BJ (cell line): ENCODE data around the gene GPR75. TPM values are rescaled to one million over a fixed set of nuclear protein-coding genes. Genes with fewer than 3 reads are reported as not detected.
"Not testable (repeated sequence)": the region's sequence is repeated elsewhere in the genome, so short reads cannot be mapped to it uniquely, and the experiment has no call there.

Experiments
- CTCF ChIA-PET: fragments of 350-600 bp; formaldehyde crosslinking; extraction: SDS; loops from one replicate; lab custom pipeline; 2021; ENCODE audit warnings: antibody characterized with exemption, inconsistent platforms; lab: Yijun Ruan, JAX
- POLR2A ChIA-PET: fragments of 300-600 bp; sonication (Branson Sonifier 250); formaldehyde crosslinking; extraction: SDS; loops from one replicate; lab custom pipeline; 2021; ENCODE audit warnings: antibody characterized with exemption; lab: Charles Lee
- DNase-seq: peaks from one replicate; pipeline ENCODE4 v3.0.0-alpha.2; 2011; ENCODE audit warnings: low read depth
- H3K27me3 ChIP-seq: 2 replicates; pipeline ENCODE4 v1.6.0; 2011; ENCODE audit warnings: low read length; ENCODE audit not compliant: control insufficient read depth, insufficient read depth
- H3K36me3 ChIP-seq: 2 replicates; pipeline ENCODE4 v1.5.1; 2011; ENCODE audit warnings: low read length; ENCODE audit not compliant: control insufficient read depth, insufficient read depth
- H3K4me3 ChIP-seq: 2 replicates; pipeline ENCODE4 v1.5.1; 2011; ENCODE audit warnings: low read depth, mild to moderate bottlenecking, control low read depth, low read length
- polyA plus RNA-seq: library from polyadenylated mRNA; depleted of rRNA; stranded (reverse); fragments of >200 nt; gene quantifications from 2 replicates; pipeline ENCODE4 v1.2.3, GENCODE V29; 2011
- TF ChIP-seq, protein P1 (sequence below): IDR thresholded peaks from 2 replicates; pipeline ENCODE4 v1.5.1; 2011; ENCODE audit warnings: low read depth, mild to moderate bottlenecking, control low read depth, inconsistent platforms, low read length, moderate library complexity; ENCODE audit not compliant: insufficient read depth

GPR75 gene
- polyA plus RNA-seq, 1 experiment, result 1.5 TPM

- H3K4me3 ChIP-seq, result no peak overlapping the region
- ChIA-PET POLR2A (no interaction called here), CTCF (interaction anchor here (0.7 kb wide), 1 partner anchor 23 kb away, joined by 3 read pairs; no protein-coding TSS in a partner anchor)
- H3K36me3 ChIP-seq, result peaks cover 2% of the 10 kb centered on the region; the same call in 1 of the 2 replicates
- TF ChIP-seq, protein P1, sequence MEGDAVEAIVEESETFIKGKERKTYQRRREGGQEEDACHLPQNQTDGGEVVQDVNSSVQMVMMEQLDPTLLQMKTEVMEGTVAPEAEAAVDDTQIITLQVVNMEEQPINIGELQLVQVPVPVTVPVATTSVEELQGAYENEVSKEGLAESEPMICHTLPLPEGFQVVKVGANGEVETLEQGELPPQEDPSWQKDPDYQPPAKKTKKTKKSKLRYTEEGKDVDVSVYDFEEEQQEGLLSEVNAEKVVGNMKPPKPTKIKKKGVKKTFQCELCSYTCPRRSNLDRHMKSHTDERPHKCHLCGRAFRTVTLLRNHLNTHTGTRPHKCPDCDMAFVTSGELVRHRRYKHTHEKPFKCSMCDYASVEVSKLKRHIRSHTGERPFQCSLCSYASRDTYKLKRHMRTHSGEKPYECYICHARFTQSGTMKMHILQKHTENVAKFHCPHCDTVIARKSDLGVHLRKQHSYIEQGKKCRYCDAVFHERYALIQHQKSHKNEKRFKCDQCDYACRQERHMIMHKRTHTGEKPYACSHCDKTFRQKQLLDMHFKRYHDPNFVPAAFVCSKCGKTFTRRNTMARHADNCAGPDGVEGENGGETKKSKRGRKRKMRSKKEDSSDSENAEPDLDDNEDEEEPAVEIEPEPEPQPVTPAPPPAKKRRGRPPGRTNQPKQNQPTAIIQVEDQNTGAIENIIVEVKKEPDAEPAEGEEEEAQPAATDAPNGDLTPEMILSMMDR, result no peak
- no peaks in the 10 kb centered on the region for H3K27me3 ChIP-seq
- no peak for DNase-seq
Measured at GRCh38 chr2:53828331-53828730, 31.4 kb downstream of the GPR75 start.

DNA sequence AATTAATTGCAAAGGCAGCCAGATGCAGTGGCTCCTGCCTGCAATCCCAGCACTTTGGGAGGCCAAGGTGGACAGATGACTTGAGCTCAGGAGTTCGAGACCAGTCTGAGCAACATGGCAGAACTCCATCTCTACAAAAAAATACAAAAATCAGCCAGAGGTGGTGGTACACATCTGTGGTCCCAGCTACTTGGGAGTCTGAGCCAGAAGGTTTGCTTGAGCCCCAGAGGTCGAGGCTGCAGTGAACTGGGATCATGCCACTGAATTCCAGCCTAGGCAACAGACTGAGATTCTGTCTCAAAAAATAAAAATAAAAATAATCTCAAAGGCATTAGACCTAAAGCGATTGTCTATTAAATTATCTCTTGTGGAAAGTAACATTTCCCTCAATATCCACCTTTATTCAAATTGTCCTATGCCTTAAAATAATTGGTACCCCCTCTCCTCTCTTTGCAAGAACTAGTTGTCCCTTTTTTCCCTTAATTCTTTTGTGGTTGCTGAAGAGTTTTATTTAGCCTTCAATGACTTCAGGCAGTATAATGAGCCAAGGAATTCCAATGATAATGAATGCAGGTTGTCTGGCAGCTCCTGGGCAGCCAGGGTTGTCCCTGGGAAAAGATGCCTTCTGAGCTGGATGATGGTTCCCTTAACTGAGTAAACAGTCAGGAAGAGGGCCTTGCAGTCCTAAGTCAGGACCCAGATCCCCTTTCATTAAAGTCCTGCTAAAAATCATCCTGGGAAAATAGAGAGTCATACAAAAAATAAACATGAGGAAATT lies 32.2 kb downstream of the GPR75 start:
- TF ChIP-seq, protein P1, result no peak
- no peak for DNase-seq
- Histone ChIP-seq H3K4me3 (no peak overlapping the region), H3K27me3 (no peaks in the 10 kb centered on the region), H3K36me3 (peaks cover 2% of the 10 kb centered on the region; the same call in 1 of the 2 replicates)
- ChIA-PET CTCF (interaction anchor here (0.6 to 0.7 kb wide), 2 partner anchors 24 to 27 kb away, joined by 3 read pairs; no protein-coding TSS in a partner anchor), POLR2A (no interaction called here)

DNA sequence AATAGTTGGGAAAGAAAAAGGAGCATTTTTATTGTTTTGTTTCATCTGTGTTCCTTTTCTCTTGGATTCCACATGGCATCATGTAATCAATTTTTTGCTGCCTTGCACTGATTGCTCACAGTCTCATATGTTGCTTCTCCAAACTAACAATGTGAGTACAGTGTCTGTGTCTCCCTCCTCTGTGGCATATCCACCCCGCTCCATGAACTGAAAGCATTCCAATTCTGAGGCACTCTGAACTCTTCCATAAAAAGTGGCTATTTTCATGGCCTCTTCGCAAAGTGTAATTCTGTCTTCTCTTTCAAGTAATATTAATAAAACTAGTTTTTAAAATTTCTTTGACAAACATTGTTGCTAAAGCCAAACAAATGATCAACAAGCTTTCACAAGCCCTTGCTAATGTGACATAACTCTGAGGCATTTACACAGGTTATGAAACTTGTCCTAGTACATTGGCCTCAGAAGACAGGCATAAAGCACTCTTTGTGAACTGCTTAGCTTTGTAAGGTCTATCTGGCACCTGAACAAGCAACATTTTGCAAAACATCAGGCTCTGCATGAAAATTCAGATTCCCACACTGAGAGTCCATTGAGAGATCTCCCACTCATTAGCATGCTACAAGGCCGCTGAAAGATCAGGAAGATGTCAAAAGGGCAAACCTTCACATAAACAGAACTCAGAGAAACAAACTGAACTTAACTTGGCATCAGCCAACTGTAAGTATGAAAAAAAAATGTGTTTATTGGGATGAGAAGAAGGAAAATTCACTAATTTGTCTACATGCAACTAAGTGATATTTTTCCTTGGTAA lies 33.0 kb downstream of the GPR75 start:
- POLR2A ChIA-PET, result no interaction called here
- Histone ChIP-seq H3K4me3 (no peak overlapping the region), H3K27me3 (no peaks in the 10 kb centered on the region), H3K36me3 (peaks cover 2% of the 10 kb centered on the region; the same call in 1 of the 2 replicates)
- TF ChIP-seq, protein P1, result no peak
- CTCF ChIA-PET, result interaction anchor here (0.6 kb wide), 1 partner anchor 26 kb away, joined by 3 read pairs; no protein-coding TSS in a partner anchor
- no peak for DNase-seq

DNA sequence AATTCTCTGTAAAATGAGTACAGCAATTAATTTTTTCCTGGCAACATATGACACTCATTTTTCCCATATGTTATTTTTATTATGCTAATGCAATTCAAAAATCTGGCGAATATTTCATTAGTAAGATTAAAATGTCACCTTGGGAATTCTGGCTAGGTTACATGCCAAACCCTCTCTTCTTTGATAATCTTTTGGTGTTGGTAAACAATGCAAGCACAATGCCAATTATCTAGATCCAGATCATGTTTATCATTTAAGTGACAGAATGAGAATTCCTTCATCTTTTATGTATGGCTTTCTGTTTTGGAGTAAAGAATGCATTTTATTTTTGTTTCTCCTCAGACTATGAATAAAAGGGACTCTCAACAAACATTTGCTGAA lies 33.7 kb downstream of the GPR75 start:
- CTCF ChIA-PET, result no interaction called here
- TF ChIP-seq, protein P1, result no peak
- POLR2A ChIA-PET, result no interaction called here
- Histone ChIP-seq H3K36me3 (no peaks in the 10 kb centered on the region), H3K4me3 (no peak overlapping the region), H3K27me3 (no peaks in the 10 kb centered on the region)
- no peak for DNase-seq

DNA sequence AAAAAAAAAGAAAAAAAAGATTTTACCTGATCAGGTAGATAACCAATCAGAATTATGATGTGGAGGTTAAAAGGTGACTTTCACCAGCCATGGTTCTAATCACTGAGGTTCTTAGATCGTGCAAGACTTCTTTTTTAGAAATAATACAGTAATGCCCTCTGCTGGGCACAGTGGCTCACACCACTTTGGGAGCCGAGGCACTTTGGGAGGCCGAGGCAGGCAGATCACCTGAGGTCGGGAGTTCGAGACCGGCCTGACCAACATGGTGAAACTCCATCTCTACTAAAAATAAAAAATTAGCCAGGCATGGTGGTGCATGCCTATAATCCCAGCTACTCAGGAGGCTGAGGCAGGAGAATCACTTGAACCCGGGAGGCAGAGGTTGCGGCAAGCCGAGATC lies 36.1 kb downstream of the GPR75 start:
- CTCF ChIA-PET, H3K27me3 ChIP-seq, H3K4me3 ChIP-seq, POLR2A ChIA-PET, H3K36me3 ChIP-seq, DNase-seq: not testable (repeated sequence)
- TF ChIP-seq, protein P1, result 0 out of 2 replicates have a peak, but pooled peaks have one; percentile 3
